ENCODE measurements around the gene ESRRB.

The ESRRB gene

DNA sequence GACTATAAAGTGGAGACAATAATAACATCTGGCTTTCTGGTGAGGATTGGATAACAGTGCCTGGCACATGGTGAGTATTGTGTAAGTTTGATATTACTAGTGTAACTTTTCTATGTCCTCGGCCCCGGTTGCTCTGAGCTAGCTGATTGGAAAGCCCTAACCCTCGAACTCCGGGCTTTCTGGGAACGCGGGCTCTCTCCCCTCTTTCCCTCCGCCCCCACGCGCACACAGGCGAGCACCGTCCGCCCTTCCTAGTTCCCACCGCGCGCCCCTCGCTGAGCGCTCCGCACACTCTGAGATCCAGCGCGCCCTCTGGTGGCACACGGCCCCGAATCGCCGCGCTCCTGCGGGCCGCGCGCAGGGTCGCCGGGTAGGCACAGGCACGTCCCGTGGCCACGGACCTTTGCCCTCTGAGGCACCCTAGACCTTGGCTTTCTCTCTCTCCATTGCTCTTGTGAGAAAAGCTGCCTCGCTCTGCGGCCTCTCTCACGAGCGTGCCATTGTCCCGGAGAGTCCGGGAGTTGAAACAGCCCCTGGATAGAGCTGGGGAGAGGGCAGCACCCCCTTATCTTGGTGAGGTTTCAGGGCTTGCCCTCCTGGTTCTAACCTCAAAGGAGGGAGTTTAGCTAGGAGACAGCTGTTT lies 23.2 kb upstream of the ESRRB start:
- no peak for DNase-seq (ENCODE audit: low spot score)
- no peak for FAIRE-seq

DNA sequence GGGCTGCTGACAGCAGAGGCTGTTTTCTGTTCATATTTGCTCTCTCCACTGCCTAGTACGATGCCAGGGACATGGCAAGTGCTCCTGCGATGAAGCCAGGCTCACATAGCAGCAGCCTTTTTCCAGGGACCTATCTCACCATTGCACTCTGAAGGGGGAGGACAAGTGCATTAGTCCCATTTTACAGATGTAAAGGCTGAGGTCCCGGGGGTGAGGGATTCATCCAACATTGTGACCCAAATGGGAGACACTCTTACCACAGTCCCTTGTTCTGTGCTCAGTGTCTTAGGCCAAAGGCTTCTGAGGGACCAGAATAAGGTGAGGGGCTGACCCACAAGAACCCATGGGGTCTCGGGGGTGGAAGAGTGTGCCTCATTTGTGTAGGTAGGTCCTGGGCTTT lies 21.6 kb upstream of the ESRRB start:
- FAIRE-seq (no peak), DNase-seq (ENCODE audit: low spot score) (no peak)

DNA sequence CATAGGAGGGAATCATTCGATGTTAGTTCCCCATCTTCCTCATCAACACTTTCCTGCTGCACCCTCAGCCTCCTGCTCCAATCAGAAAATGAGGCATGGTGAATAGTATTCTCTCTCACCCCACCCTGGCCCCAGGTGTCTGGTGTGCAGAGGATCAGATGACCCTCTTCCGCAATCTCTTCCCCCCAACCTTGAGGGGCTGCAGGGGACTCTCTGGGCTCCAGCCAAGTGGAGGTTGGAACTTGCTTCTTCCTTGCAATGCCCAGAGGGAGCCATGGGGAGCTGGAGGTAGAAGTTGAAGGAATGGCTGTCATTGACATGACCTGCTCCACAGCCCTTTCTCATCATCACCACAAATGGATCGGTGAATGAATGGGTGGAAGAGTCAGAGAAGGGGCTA lies 20.2 kb upstream of the ESRRB start:
- DNase-seq (ENCODE audit: low spot score) (no peak), FAIRE-seq (no peak)

DNA sequence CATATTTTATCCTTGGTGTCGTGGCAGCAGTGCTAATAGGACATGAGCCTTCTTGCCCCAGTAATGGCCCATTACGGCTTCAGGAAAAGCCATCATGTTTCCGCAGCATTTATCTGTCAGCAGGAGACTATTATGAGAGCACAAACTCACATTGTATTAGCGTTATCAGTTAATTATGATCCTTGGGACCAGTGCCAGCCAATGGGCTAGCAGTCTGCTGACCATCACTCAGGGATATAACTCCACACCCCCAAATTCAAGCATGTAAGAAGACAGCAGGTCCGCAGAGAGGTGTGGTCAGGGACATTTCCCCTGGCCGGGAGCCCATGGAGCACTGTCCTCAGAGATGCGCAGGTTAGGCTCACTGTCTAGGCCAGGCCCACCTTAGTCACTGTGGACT lies 4.9 kb upstream of the ESRRB start:
- no peak for DNase-seq (ENCODE audit: low spot score)
- FAIRE-seq: no peak

DNA sequence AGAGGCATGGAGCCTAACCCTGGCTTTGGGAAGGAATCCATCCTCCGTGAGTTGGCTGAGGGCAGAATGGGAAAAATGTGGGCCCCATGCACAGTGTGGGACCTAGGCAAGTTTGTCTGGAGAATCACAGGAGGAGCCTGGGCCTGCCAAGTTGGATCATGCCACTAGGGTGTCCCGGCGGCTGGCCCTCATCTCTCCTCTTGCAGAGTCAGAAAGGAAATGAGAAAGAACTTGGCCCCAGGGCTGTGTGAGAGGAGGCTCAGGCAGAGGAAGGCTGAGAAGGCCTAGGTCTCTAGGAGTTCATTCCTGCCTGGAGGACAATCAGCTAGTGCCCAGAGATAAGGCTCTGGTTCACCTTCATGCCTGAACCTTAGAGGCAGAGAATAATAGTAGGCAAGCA lies 2.5 kb upstream of the ESRRB start:
- DNase-seq (ENCODE audit: low spot score) (no peak), FAIRE-seq (no peak)

DNA sequence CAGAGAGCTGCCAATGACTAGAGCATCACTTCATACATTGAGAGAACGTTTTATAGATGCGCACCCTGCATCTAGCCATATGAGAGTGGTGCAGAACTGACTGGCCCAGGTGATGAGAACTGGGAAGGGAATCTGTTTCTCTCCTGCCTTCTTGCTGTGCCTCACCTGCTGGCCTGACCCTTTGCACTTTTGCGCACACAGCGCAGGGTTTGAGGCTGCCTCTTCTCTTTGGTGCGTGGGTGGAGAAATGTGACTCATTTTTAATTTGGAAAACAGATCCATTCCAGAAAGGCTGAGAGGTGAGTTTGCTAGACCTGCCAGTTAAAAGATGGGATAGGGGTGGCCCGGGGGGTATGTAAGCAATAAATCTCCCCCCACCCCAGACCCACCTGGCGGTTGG lies 453 bp upstream of the ESRRB start:
- DNase-seq (ENCODE audit: low spot score) (no peak), FAIRE-seq (no peak)

DNA sequence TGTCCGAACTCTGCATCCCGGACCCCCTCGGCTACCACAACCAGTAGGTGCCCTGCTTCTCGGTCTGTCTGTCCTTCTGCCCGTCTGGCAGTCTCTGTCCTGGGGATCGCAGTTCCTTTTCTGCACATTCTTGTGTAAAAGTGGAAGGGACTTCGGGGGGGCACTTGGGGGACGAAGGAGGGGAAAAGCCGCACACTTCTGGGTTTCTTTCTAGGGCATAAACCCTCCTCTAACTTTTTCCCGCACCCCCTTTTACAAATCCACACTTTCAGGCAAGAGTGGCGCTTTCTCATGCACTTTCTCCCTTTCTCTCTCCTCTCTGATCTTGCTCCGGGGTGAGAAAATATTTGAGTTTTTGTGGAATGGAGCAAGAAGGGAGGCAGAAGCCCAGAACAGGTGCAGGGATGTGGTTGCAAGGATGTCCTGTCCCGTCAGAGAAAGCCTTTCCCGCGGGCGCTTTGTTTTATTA lies 506 bp downstream of the ESRRB start:
- DNase-seq (ENCODE audit: low spot score): no peak
- FAIRE-seq: no peak

DNA sequence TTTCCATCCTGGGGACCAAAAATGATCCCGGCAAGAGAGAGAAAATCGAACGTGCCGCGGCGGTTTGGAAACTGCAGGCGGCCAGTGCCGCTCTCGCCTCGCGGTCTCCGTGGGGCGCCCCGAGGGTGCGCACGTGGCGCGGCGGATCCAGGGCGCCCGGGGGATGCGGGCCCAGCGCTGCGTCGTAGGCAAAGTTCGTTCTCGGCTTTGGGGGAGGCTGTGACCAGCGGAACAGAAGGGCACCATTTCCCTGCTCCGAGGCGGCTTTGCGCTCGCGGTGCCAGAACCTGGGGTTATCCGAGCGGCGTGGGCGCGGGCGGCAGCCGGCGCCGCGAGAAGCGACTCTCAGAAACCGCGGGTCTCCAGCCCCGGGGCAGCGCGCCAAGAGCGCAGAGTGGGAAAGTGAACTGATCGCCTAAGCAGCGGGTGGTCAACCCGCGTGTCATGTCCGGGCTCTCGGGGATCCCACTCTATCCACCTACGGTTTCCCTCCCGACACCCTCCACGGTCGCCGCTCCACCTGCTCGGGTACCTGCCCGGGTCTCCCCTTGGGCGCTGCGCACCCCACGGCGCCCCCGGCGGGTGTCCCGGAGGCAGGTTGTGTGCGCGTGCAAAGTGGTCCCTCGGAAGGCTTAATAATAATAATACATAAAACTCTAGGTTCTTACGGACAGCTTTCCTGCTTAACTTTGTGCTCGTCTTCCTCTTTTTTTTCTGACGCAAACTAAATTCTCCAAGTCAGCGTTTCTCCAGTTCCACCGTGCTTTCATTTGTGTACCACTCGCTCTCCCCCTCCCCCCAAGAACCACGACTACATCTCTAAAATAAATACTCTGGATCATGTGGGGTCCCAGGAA lies 1.2 kb downstream of the ESRRB start:
- no peak for DNase-seq (ENCODE audit: low spot score)
- FAIRE-seq: no peak

DNA sequence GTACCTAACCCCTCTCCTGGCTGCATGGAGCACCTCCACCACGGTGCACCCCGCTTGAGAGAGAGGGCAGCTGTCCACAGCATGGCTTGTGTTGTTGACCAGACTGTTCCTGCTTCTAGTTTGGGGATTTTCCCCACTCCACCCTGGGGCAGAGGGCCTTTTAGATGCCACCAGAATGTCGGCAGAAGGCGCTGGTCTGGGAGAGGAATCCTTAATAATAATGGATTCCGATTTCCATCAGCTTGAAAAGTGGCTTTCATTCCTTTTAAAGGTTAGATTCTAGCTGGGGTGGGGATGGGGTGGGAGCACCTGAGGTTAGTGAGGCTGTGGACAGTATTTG lies 1.8 kb downstream of the ESRRB start:
- DNase-seq (ENCODE audit: low spot score) (no peak), FAIRE-seq (no peak)

DNA sequence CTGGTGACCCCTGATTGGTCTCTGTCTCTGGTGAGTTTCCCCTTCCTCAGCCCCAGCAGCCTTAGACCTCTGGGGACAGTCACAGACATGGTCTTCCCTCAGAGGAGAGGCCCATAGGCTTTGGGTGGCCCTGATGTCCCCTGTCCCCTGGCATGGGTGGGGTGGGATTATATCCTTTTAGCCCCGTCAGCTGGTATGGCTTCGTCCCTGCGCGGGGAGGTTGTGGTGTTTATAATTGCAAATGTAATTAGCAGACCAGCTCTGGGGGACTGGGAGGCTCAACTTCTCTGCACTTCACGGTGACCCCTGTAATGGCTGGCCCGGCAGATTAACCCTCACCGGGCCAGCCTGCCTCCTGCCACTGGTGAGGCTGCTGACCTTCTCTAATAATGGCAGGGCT lies 5.1 kb downstream of the ESRRB start:
- FAIRE-seq: no peak
- DNase-seq (ENCODE audit: low spot score): no peak

DNA sequence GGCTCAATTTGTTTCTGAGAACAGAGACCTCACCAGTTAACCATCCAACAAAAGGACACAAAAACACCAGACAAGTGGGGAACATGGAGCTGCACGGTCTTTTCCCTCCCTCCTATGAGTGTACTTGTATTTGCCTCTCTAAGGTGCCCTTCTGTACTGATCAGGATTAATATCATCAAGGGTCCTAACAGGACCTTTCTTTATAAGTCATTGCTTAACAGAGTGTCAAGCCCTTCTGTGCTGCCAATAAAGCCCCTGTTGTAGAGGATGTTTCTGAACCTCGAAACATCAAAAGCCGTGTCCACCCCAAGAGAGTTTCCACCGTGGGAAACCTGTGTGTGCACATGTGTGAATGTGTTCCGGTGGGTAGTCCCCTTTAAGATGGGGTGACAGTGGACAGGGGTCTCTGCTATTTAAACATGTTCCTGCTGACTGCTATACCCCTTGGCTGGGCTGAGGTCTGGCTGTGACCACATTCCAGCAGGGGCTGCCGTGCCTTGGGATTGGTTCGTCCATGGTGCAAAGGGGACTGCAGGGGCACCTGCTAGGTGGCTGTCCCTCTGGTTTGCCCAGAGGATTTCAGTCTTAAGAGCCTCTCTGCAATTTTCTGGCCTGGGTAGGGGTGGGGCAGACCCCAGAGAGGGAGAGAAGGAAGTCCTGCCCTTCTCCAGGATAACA lies 6.0 kb downstream of the ESRRB start:
- FAIRE-seq: no peak
- DNase-seq (ENCODE audit: low spot score): no peak

DNA sequence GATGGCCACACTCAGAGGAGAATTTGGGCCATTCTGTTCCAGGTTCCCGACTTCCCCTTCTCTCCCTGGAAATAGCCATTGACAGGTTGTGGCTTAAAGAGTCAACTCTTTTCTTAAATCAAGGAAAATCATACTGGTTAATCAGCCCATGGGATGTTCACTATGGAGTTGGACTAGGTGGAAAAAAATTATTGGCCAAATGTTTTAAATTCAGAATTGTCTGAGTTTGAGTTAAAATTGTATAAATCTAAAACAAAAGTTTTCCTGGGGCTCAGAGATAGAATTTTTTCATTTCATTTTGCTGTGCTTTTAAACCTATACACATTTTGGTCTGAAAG lies 6.5 kb downstream of the ESRRB start:
- DNase-seq (ENCODE audit: low spot score) (no peak), FAIRE-seq (no peak)

DNA sequence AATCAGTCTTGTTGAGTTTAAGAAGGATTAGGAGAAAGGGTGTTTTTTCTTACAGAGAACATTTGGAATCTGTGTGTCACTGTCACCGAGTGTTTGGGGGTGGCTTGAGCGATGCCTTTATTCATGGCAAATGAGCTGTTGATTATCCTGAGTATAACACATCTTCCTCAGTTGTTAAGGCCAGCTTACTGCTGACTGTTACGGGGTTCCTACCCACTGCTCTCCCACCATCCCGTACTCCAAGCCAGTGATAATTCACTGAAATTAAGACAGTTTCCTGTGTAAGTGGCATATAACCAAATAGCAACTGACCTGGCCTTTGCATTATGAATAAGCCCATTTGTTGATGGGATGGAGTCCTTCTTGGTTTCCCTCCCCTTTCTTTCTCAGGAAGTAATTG lies 9.5 kb downstream of the ESRRB start:
- DNase-seq (ENCODE audit: low spot score) (no peak), FAIRE-seq (no peak)

DNA sequence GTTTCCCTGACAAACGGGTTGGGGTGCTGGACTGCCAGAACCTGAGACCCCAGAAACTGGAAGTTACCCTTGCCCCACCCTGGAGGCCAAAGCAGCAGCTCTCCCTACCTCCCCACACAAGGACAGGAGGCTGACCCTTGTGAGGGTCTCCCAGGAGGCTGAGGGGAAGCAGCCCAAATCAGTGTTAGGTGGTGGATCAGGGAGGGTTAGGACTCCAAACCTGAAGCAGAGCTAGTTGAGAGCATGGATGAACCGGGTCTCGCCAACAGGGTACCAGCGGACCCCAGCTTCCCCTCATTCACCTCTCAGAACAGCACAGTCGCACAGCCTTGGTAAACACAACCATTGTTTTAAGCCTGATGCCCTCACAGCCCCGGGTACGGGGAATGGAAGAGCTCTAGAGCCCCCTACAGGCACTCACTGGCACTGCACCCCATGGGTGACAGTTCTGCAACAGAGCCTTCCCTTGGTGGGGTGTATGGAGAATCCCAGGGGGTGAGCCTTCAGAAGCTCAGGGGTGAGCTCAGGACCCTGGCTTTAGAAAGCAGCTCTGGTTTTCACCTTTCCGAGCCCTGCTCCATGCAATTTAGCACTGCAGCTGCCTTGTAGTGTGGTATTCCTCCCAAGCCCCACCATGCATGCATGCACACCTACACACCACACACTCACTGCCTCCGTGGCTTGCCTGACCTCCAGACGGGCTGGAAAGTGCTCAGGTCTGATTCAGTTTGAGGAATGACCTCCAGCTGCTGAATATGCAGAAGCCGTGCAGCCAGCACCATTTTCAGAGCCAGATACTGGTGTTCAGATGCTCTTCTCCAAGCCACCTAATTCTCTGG lies 11.2 kb downstream of the ESRRB start:
- FAIRE-seq (no peak), DNase-seq (ENCODE audit: low spot score) (peak; percentile 17)

DNA sequence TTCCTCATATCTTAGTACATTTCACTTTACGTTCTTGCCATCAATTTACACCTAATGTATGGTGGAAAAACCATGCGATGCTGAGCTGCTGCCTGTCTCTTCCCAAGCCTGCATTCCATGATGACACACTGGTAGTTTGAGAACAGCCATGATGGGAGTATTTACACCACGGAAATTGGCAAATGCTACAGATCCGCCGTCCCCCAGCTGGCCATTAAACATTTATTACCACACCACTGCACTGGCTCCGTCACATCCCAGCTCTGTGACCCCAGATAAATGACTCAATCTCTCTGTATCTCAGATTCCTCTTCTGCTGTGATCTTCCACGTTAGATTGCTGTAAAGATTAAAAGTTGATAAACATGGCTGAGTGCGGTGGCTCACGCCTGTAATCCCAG lies 13.9 kb downstream of the ESRRB start:
- no peak for DNase-seq (ENCODE audit: low spot score)
- no peak for FAIRE-seq

DNA sequence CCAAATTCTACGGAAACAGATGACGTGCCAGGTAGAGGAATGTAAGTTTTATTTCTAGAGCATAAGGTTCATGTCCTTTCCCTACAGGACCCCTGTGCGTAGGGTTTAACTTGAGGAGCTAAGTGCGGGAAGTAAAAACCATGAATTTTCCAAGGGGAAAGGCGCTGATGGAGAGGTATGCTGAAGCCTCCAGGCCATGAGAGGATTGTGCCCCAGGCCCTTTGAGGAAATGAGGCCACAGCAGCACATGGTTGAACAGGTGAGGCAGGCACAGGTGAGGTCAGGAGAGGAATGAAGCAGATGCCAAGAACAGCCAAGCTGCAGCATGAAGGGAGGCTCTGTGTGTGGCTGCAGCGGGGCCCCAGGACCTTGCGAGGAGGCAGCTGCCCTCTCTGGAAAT lies 14.7 kb downstream of the ESRRB start:
- FAIRE-seq: no peak
- DNase-seq (ENCODE audit: low spot score): no peak

DNA sequence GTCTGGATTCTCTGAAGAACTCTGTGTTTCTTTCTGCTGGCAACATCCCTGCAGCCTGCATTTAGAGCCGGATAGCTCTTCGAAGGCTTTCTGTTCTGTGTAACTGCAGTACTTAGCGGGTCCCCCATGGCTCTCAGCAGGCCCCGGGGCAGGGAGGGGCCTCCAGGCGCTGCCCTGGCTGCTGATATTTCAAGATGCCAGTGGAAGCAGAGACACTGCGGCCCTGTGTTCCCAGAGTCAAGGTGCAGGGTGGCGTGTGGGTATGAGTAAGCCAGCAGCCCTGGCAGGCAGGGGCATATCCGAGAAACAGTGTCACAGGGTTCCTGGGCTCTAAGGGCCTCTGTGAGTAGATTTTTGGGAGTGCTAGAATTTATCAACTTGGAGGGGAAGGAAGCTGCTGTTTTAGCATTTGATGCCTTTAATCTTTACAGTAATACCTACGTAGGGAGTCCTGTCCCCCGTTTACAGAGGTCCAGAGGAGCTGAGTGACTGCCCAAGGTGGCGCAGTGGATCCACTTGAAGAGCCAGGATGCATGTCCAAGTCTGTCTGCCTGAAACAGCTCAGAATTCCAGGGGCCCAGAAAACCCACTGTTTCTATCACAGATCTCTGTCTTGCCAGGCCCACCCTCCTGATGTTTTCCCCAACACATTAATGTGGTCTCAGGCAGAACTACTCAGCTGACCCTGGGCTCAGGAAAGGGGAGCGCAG lies 16.2 kb downstream of the ESRRB start:
- FAIRE-seq (no peak), DNase-seq (ENCODE audit: low spot score) (no peak)

DNA sequence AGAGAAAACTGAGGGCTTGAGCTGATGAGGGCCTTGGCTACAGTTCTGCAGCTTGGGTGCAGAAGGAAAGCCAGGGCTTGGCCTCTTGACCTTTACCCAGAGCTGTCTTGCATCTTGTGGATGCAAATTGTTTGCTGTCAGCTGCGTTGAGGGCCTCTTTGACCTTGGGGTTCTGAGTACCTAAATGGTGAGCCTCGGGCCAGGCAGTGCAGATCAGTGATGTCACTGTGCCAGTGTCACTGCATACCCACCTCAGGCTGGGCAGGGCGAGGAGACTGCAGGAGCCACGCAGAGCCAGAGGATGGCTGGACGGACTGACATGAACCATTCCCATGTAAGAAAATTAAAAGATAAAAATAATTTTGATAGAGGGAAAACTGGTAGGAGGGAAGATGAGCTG lies 18.6 kb downstream of the ESRRB start:
- no peak for DNase-seq (ENCODE audit: low spot score)
- no peak for FAIRE-seq

DNA sequence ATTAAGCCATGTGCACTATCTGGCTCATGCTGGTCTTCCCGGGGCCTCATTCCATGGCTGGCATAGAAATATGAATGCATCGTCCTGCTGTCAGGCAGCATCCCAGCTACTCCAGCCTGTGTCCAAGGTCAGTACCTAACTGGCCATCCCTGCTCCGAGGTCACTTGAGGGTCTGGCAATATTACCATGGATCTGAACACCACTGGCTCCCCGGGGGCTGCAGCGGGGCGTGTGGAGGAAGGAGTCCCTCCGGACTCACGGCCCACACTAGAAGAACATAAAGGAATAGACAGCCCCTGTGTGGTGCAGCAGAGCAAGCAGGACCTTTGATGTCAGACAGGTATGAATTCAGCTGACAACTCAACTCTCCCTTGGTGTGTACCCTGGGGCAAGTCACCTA lies 19.2 kb downstream of the ESRRB start:
- FAIRE-seq: no peak

DNA sequence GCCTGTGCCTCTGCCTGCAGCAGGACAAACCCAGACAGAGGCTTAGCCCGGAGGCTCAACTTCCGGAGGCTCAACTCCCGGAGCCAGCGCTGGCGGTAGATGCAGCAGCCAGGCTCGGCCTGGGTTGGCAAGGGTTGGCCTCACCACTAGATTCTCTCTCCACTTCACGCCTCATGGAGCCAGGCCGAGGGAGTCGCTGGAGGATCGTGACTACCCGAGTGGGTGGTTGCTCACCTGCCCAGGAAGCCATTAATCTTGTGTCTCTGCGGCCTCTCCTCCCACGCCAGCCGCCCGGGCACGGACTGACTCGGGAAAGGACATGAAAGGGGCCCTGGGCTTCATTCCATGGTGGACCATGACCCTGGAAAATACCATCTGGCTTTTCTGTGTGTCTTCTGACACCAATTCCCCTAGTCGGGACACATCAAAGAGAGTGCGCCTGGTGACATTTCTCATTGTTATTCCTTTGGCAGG lies 20.8 kb downstream of the ESRRB start:
- FAIRE-seq: no peak
- DNase-seq (ENCODE audit: low spot score): peak; percentile 24

More for the DNA sequence above, 19.2 kb downstream of the ESRRB start:
- DNase-seq (ENCODE audit: low spot score): no peak

DNA sequence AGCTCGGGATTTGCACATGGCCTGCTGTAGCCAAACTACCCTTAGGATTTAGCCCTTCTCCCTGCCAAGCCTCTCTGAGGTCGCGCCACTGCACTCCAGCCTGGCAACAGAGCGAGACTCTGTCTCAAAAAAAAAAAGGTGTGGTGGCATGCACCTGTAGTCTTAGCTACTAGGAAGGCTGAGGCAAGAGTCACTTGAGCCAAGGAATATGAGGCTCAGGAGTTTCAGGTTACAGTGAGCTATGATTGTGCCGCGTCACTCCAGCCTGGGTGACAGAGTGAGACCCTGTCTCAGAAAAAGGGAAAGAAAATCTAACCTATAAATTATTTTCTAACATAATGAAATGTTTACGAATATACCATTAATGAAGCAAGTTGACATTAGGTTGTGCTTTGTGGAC lies 29.7 kb downstream of the ESRRB start:
- FAIRE-seq (no peak), DNase-seq (ENCODE audit: low spot score) (no peak)

Measured in RCC 7860 (cell line).